Dendritic cell treated with granulocyte-macrophage colony-stimulating factor and Interleukin-4, amounts not matched to agents 40 ng/mL and 50 ng/mL, for 4 days (primary cell): Measurements from ENCODE around the gene MAPKAP1.

Experiments used
- H3K27ac Mint-ChIP-seq: one replicate; pipeline ENCODE4 v1.8.0; 2022; ENCODE audit warnings: mild to moderate bottlenecking, mixed read lengths
- H3K27me3 Mint-ChIP-seq: one replicate; pipeline ENCODE4 v1.8.0; 2022; ENCODE audit warnings: mild to moderate bottlenecking, mixed read lengths
- H3K36me3 Mint-ChIP-seq: one replicate; pipeline ENCODE4 v1.8.0; 2022; ENCODE audit warnings: low read depth, mixed read lengths
- H3K4me1 Mint-ChIP-seq: one replicate; pipeline ENCODE4 v1.8.0; 2022; ENCODE audit warnings: low read depth, mixed read lengths
- H3K4me3 Mint-ChIP-seq: one replicate; pipeline ENCODE4 v1.8.0; 2022; ENCODE audit warnings: mild to moderate bottlenecking, moderate library complexity, mixed read lengths
- H3K9me3 Mint-ChIP-seq: one replicate; pipeline ENCODE4 v1.8.0; 2022; ENCODE audit warnings: mixed read lengths
- intact Hi-C: fragments of 100-400 bp; cut with micrococcal nuclease; formaldehyde crosslinking; loops from one replicate; pipeline ENCODE4 v1.15.0; 2022

Gene MAPKAP1

DNA sequence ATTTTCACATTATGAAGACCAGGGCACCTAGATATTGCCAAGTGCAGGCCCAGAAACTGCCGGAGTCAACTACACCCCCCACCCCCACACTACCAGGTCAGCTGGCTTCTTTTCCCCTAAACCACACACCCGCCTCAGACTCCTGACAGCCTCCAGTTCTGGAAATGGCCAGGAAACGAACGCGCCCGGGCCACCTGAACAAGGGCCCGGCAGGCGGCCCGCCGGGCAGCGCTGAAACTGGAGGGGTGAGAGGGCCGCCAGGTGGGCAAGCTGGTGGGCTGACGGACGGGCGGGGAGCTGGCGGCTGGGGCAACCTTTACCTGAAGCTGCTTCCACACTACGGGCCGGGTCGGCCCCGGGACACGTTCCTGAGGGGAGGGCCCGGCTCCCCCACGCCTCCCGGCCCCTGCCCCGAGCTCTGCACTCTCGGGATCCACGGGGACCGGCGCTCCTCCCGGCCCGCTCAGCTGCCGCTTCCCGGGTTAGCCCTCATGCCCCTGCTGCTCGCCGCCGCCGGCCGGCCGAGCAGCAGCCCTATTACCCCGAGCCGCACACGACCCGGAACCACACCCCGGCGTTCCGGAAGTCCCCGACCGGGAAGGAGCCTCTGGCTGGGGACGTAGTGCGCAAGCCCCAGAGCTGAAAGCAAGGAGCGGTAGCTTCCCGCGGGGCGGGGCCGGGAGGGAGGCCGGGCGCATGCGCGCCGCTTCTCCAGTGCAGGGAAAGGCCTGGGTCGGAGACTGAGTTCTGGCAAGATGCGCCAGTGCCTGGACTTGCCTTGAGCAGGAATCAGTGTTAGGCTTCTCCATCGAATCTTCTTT lies at the start of gene MAPKAP1:
MAPKAP1 (minus strand) TSS at position 558 of the 821 bp plus-strand sequence. CDS start 34,634 bp downstream, outside the sequence.
- no peaks in the 10 kb centered on the region for H3K27me3 Mint-ChIP-seq
- H3K27ac Mint-ChIP-seq, result peak within 1 kb of the TSS; percentile 90
- no peaks in the 10 kb centered on the region for H3K9me3 Mint-ChIP-seq
- H3K36me3 Mint-ChIP-seq, result peaks cover 27% of the 10 kb centered on the region
- peak within 1 kb of the TSS; percentile 86 for H3K4me3 Mint-ChIP-seq
- intact Hi-C loops, result loop anchor here (1.0 to 10.0 kb wide), 2 partner anchors 39 to 72 kb away; no protein-coding TSS in a partner anchor
- peaks cover 42% of the 10 kb centered on the region for H3K4me1 Mint-ChIP-seq

DNA sequence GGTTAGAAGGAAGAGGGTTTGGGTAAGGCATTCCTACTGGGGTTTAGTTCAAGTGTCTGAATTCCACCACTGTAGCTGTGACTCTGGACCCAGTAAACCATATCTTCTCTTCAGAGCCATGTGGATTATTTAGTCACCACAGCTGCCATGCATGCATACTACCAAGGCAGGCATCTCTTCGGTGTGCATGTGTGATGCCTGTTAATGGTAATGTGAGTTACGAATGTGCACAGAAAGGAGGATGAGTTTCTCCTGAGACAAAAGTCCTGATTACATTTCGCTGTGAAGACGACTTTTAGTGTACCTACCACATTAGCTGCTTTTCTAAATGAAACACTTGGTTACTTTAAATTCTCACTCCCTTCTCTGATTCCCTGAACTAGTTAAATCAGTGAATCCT lies 49.5 kb upstream of the MAPKAP1 start:
- H3K4me3 Mint-ChIP-seq, result no peak overlapping the region
- intact Hi-C loops, result no loop called here
- peaks cover 6% of the 10 kb centered on the region for H3K36me3 Mint-ChIP-seq
- no peaks in the 10 kb centered on the region for H3K27me3 Mint-ChIP-seq
- no peaks in the 10 kb centered on the region for H3K9me3 Mint-ChIP-seq
- no peak overlapping the region for H3K27ac Mint-ChIP-seq
- H3K4me1 Mint-ChIP-seq, result peaks cover 25% of the 10 kb centered on the region

DNA sequence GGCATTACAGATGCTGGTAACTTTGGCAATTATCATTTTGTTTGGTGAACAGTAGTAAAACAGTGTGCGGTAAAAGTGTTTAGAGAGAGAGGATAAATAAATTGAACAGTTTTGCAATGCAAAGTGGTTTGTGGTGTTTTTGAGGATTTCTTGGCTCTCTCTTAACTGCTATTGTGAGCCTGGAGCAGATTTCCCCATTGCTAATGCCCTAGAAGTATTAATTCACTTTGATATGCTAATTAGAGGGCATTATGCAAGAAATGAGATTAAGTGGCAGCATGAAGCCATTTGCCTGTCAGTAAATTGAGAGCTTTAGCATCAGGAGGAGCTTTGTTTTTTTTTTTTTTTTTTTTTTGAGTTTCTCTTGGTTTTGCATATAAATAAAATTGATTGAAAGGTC lies 48.3 kb upstream of the MAPKAP1 start:
- intact Hi-C loops, result no loop called here
- no peak overlapping the region for H3K4me3 Mint-ChIP-seq
- H3K27ac Mint-ChIP-seq, result no peak overlapping the region
- H3K4me1 Mint-ChIP-seq, result peaks cover 28% of the 10 kb centered on the region
- H3K36me3 Mint-ChIP-seq, result peaks cover 13% of the 10 kb centered on the region
- H3K9me3 Mint-ChIP-seq, result no peaks in the 10 kb centered on the region
- no peaks in the 10 kb centered on the region for H3K27me3 Mint-ChIP-seq

DNA sequence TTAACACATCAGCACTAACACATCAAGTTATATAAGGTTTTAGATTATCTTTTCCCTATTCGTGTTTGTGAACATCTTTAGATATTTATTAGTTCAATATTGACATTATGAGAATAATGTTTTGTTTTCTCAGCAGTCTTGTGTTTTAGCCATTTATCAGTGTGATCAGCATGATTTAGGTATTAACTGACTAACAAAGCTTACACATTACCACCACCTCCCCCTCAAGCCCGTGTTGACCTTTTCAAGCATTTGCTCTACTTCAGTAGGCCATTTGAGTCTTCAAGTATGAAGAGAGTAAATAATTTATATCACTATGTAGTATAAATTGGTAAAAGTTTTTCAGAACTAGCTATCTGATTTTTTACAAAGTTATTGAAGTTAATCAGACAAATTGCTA lies 47.1 kb upstream of the MAPKAP1 start:
- H3K4me1 Mint-ChIP-seq, result peaks cover 33% of the 10 kb centered on the region

DNA sequence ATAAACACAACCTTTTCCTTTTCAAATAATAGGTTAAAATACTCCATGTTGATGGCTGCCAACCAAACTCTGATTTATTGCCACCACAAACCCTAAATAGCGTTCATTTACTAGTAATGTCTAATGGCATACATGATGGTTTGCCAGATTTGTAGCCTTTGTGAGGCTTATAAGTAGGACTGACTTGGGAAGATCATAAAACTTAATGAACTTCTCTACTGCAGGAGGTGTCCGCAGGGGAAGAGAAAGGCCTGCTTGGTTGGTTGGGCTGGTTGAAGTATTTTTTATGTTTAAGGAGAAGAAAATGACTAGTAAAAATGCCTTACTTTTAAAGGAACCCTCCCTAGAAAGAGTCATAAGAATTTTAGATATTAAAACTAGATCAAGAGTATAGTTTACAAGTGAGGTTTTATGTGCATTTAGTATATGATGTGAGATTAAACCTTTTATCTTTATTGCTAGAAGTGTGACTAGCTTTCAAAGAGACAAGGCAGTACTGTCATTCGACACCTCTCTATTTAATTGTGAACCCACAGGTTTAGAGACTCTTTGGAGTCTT lies 45.1 kb upstream of the MAPKAP1 start:
- Mint-ChIP-seq H3K9me3 (no peaks in the 10 kb centered on the region), H3K27ac (no peak overlapping the region), H3K4me3 (no peak overlapping the region), H3K36me3 (peaks cover 30% of the 10 kb centered on the region), H3K4me1 (peaks cover 42% of the 10 kb centered on the region), H3K27me3 (no peaks in the 10 kb centered on the region)
- intact Hi-C loops, result no loop called here

More for the DNA sequence above, 47.1 kb upstream of the MAPKAP1 start:
- Mint-ChIP-seq H3K27me3 (no peaks in the 10 kb centered on the region), H3K4me3 (no peak overlapping the region), H3K27ac (no peak overlapping the region), H3K9me3 (no peaks in the 10 kb centered on the region), H3K36me3 (peaks cover 20% of the 10 kb centered on the region)
- intact Hi-C loops, result no loop called here

DNA sequence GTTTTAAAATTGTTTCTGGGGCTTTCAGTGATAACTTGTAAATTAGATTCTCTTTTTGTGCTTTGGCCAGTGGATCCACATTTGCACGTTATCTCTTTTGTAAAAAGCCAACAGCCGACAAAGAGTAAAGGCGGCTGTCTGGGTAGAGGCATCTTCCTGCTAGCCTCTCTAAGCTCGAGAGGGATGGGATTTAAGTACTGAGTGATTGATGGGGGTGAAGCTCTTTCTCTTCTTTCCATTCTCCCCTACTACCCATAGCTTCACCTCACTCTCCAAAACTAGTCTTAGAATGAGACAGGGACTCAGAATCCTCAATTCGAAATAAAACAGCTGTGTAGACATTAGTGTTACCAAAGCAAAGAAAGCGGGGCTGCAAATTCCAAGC lies 43.6 kb upstream of the MAPKAP1 start:
- Mint-ChIP-seq H3K4me1 (peaks cover 37% of the 10 kb centered on the region), H3K27me3 (no peaks in the 10 kb centered on the region), H3K4me3 (no peak overlapping the region), H3K36me3 (peaks cover 24% of the 10 kb centered on the region), H3K27ac (no peak overlapping the region), H3K9me3 (no peaks in the 10 kb centered on the region)
- intact Hi-C loops, result no loop called here

DNA sequence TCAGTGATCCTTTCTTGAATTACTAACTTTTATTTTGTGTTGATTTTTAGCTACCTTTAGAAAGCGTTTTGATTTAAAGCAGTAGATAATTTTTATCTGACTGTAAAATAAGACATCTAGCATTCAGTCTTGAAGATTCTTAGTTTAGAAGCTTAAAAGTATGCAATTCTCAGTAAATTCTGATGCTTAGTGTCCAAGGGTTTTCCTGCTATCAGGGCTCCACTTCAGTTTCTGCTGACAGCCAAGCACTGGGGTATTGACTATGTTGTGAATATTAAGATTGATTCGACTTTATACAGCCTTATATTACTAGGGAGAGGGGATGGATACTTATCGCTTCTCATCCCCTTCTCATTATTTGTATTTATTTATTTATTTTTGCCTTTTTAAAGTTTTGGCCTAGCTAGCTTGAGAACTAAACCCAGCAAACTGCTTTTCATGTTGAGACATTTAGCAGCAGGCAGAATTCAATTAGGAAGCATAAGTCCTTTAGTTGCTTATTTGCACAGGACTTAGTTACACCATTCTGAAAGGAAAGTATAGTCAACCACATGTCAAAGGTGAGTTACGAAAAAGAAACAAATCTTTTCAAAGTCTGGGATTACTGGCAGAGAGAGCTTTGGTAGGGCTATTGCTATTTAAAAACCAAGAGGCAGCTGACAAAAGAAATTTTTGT lies 43.1 kb upstream of the MAPKAP1 start:
- H3K4me3 Mint-ChIP-seq, result no peak overlapping the region
- H3K27ac Mint-ChIP-seq, result no peak overlapping the region
- no peaks in the 10 kb centered on the region for H3K9me3 Mint-ChIP-seq
- intact Hi-C loops, result loop anchor here (5.0 kb wide), 1 partner anchor 118 kb away; no protein-coding TSS in a partner anchor
- peaks cover 24% of the 10 kb centered on the region for H3K36me3 Mint-ChIP-seq
- no peaks in the 10 kb centered on the region for H3K27me3 Mint-ChIP-seq
- peaks cover 43% of the 10 kb centered on the region for H3K4me1 Mint-ChIP-seq

DNA sequence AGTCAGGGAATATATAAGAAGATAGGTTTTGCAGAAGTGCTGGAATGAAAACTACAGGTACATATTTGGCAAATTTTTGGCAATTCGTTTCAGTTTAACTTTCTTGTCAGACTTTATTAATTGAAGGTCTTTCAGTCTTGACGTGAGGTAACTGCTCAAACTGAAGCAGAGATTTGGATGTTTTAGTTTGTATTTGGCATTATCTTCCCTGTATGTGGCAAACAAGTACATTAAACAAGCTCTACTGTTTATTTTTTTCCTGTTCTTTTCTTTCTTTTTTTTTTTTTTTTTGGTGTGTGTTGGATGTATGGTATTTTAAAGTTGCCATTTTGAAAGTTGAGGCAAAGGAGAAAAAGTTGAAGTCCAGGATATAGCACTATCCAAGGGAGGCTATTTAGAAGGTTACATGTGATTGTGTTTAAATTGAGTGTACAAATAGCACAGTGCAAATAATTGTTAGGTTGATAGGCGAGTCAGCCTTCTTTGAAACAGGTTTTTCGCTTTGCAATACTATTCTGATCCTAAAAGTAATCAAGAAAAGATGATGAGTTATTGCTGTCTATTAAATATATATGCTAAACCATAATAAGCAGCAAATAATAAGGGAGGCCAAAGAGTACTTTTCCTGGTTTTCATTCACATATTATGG lies 42.4 kb upstream of the MAPKAP1 start:
- peak overlapping the region; percentile 37 for H3K4me3 Mint-ChIP-seq
- peaks cover 24% of the 10 kb centered on the region for H3K36me3 Mint-ChIP-seq
- H3K27ac Mint-ChIP-seq, result peak overlapping the region; percentile 90
- no peaks in the 10 kb centered on the region for H3K27me3 Mint-ChIP-seq
- H3K9me3 Mint-ChIP-seq, result no peaks in the 10 kb centered on the region
- peaks cover 48% of the 10 kb centered on the region for H3K4me1 Mint-ChIP-seq
- intact Hi-C loops, result loop anchor here (5.0 kb wide), 1 partner anchor 117 kb away; no protein-coding TSS in a partner anchor

DNA sequence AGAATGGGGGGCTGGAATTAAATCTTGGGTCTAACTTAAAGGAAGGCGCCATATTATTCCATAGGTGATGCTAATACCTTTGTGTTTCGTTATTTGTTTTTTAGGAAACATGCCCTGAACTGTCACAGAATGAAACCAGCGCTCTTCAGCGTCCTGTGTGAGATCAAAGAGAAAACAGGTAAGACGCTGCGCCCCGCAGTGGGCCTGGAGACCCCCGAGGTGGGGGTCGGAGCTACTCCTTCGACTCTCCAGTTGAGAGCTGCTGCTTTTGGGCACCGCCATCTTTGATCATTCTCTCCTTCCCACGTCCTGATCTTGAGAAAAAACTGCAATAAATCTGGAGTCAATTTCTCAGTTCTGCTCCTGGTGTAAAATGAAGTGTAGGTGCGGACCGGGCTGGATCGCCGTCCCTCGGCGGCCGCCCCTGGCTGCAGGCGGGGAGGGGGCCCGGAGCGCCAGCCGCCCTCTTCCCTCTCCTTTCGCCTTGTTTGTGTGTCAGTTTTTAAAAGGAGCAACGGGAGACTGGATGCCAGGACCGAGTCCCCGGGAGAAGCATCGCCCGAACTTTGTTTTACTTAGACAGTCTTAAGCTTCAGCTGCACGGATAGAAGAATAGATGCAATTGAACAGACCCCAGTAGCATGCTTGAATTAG lies 41.6 kb upstream of the MAPKAP1 start:
- Mint-ChIP-seq H3K36me3 (peaks cover 24% of the 10 kb centered on the region), H3K4me3 (peak overlapping the region; percentile 87), H3K27me3 (no peaks in the 10 kb centered on the region), H3K9me3 (no peaks in the 10 kb centered on the region), H3K27ac (peak overlapping the region; percentile 90), H3K4me1 (peaks cover 48% of the 10 kb centered on the region)
- intact Hi-C loops, result loop anchor here (5.0 kb wide), 1 partner anchor 116 kb away; no protein-coding TSS in a partner anchor

DNA sequence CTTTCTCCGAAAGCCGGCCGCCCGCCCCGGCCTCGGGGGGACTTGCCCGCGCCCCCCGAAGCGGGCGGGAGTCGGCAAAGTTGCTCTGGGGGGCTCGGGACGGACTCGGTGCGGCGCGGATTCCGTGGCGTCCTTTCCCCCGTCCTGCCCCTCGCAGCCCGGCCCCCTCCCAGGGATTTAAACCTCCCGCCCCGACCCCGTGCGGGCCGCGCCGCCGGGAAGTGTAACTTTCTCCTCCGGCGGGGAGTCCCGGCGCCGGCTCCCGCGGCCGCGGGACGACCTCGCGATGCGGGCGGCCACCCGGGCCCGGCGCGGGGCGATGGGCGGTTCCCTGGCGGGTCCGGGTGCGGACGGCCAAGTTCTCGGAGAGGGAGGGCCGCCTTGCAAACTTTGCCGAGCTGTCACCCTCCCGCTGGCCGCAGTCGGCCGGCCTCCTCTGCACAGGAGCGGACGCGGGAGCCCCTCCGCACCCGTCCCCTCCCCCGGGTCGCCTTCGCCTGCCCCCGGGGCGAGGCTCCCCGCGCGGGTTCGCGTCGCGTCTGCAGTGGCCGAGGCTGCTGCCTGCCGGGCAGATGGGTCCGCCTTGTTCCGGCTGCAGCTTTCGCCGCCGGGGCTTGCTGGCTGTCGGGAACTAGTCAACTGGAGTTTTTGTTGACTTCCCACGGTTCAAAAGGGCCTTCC lies 40.9 kb upstream of the MAPKAP1 start:
- H3K9me3 Mint-ChIP-seq, result no peaks in the 10 kb centered on the region
- peak overlapping the region; percentile 87 for H3K4me3 Mint-ChIP-seq
- H3K36me3 Mint-ChIP-seq, result peaks cover 24% of the 10 kb centered on the region
- peak overlapping the region; percentile 90 for H3K27ac Mint-ChIP-seq
- H3K4me1 Mint-ChIP-seq, result peaks cover 48% of the 10 kb centered on the region
- intact Hi-C loops, result loop anchor here (5.0 kb wide), 1 partner anchor 116 kb away; no protein-coding TSS in a partner anchor
- H3K27me3 Mint-ChIP-seq, result no peaks in the 10 kb centered on the region

DNA sequence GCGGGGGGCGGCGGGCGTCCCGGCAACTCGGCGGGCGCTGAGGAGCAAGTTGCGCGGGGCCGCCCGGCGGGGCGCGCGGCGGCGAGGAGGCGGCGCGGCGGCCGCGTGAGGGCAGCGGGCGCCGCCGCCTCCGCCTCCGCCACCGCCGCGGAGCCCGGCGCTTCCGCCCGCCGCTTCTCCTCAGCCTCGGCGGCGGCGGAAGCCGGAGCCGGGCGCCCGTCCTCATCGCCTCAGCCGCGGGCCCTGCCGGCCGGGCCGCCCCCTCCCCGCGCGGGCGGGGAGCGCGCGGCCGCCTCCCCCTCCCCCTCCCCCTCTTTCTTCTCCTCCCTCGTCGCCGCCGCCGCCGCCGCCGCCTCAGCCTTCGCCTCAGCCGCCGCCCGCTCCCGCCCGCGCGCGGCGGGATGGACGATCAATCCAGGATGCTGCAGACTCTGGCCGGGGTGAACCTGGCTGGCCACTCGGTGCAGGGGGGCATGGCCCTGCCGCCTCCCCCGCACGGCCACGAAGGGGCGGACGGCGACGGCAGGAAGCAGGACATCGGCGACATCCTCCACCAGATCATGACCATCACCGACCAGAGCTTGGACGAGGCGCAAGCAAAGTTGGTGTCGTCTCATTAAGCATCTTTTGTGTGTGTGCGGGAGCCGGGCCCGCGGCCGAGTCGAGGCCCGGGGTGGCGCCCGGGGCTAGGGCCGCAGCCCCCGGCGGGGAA lies 40.2 kb upstream of the MAPKAP1 start, which contains the start of gene PBX3:
PBX3 (plus strand) TSS at position 321 of the 712 bp plus-strand sequence.
- Mint-ChIP-seq H3K27ac (peak within 1 kb of the TSS; percentile 90), H3K9me3 (no peaks in the 10 kb centered on the region)
- intact Hi-C loops, result loop anchor here (5.0 kb wide), 1 partner anchor 115 kb away; no protein-coding TSS in a partner anchor

DNA sequence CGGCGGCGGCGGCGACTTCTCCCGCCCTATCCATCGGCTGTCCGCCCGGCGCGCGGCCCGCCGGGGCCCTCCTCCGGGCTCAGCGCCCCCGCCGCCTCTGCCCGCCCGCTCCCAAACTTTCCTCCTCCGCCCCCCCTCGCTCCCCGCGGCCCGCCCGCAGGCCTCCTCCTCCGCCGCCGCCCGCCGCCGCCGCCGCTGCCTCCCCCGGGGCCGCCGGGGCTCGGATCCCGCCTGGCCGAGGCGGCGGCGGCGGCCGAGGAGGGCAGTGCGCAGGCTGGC lies 39.7 kb upstream of the MAPKAP1 start:
- H3K27me3 Mint-ChIP-seq, result peaks cover 4% of the 10 kb centered on the region
- H3K27ac Mint-ChIP-seq, result no peak overlapping the region
- no peaks in the 10 kb centered on the region for H3K9me3 Mint-ChIP-seq
- peaks cover 24% of the 10 kb centered on the region for H3K36me3 Mint-ChIP-seq
- intact Hi-C loops, result loop anchor here (1.0 to 5.0 kb wide), 3 partner anchors 13 to 114 kb away; partner anchors contain the start of gene MAPKAP1
- peak overlapping the region; percentile 88 for H3K4me3 Mint-ChIP-seq
- peaks cover 42% of the 10 kb centered on the region for H3K4me1 Mint-ChIP-seq

More for the DNA sequence above, 40.2 kb upstream of the MAPKAP1 start, which contains the start of gene PBX3:
- Mint-ChIP-seq H3K27me3 (peaks cover 2% of the 10 kb centered on the region), H3K36me3 (peaks cover 24% of the 10 kb centered on the region), H3K4me1 (peaks cover 47% of the 10 kb centered on the region), H3K4me3 (peak within 1 kb of the TSS; percentile 88)
